ENCODE measurements around the gene RANBP3.
"Not testable (repeated sequence)": the region's sequence is repeated elsewhere in the genome, so short reads cannot be mapped to it uniquely, and the experiment has no call there.

RANBP3 gene

GRCh38 chr19:6006070-6006446 lies 28.1 kb upstream of the RANBP3 start:
- DNase-seq: not testable (repeated sequence)

GRCh38 chr19:6005321-6006069 lies 27.6 kb upstream of the RANBP3 start:
- no peak for DNase-seq

- DNase-seq: no peak
Measured at GRCh38 chr19:6003976-6004375, 26.0 kb upstream of the RANBP3 start.

- DNase-seq: no peak
Measured at GRCh38 chr19:6002591-6002990, 24.7 kb upstream of the RANBP3 start.

- DNase-seq: no peak
Measured at GRCh38 chr19:6000228-6000847, 22.4 kb upstream of the RANBP3 start.

- no peak for DNase-seq
Measured at GRCh38 chr19:5999693-6000092, 21.8 kb upstream of the RANBP3 start.

GRCh38 chr19:5997371-5997770 lies 19.4 kb upstream of the RANBP3 start:
- no peak for DNase-seq

GRCh38 chr19:5996623-5997320 lies 18.8 kb upstream of the RANBP3 start:
- no peak for DNase-seq

GRCh38 chr19:5996102-5996501 lies 18.2 kb upstream of the RANBP3 start:
- DNase-seq: no peak

GRCh38 chr19:5995606-5996005 lies 17.7 kb upstream of the RANBP3 start:
- no peak for DNase-seq

- DNase-seq: no peak
Measured at GRCh38 chr19:5994405-5995165, 16.6 kb upstream of the RANBP3 start.

- DNase-seq: no peak
Measured at GRCh38 chr19:5993648-5994358, 15.9 kb upstream of the RANBP3 start.

- no peak for DNase-seq
Measured at GRCh38 chr19:5993201-5993600, 15.3 kb upstream of the RANBP3 start.

- no peak for DNase-seq
Measured at GRCh38 chr19:5992756-5993155, 14.8 kb upstream of the RANBP3 start.

- no peak for DNase-seq
Measured at GRCh38 chr19:5991244-5991838, 13.4 kb upstream of the RANBP3 start.

GRCh38 chr19:5990289-5990797 lies 12.4 kb upstream of the RANBP3 start:
- no peak for DNase-seq

- DNase-seq: no peak
Measured at GRCh38 chr19:5989388-5990074, 11.6 kb upstream of the RANBP3 start.

GRCh38 chr19:5988517-5989387 lies 10.8 kb upstream of the RANBP3 start:
- DNase-seq: no peak

- peak; percentile 77 for DNase-seq
Measured at GRCh38 chr19:5987077-5987818, 9.3 kb upstream of the RANBP3 start.

GRCh38 chr19:5985837-5986236 lies 7.9 kb upstream of the RANBP3 start:
- not testable (repeated sequence) for DNase-seq
